GM12875 (cell line): ENCODE measurements around the gene MMP11.

Experiments used
- H3K4me3 ChIP-seq: one replicate; pipeline ENCODE4 v1.5.1; 2011; ENCODE audit warnings: low read depth, low read length, control low read depth
- CTCF ChIP-seq: IDR thresholded peaks from 2 replicates; pipeline ENCODE4 v1.5.1; 2011; ENCODE audit warnings: low read depth, mild to moderate bottlenecking, control low read depth, inconsistent platforms, low read length, moderate library complexity, borderline replicate concordance; ENCODE audit not compliant: insufficient read depth

Gene MMP11

GRCh38 chr22:23817146-23817545 lies 44.5 kb downstream of the MMP11 start:
- no peak overlapping the region for H3K4me3 ChIP-seq
- TF ChIP-seq CTCF, result no peak

- no peak overlapping the region for H3K4me3 ChIP-seq
- TF ChIP-seq CTCF, result no peak
Observed at GRCh38 chr22:23818541-23818940, 45.9 kb downstream of the MMP11 start.

- TF ChIP-seq CTCF, result no peak
- no peak overlapping the region for H3K4me3 ChIP-seq
Observed at GRCh38 chr22:23820748-23821211, 48.1 kb downstream of the MMP11 start.

GRCh38 chr22:23822101-23822671 lies 49.5 kb downstream of the MMP11 start:
- H3K4me3 ChIP-seq, result no peak overlapping the region
- no peak for TF ChIP-seq CTCF

- TF ChIP-seq CTCF, result no peak
- no peak overlapping the region for H3K4me3 ChIP-seq
Observed at GRCh38 chr22:23823331-23823791, 50.7 kb downstream of the MMP11 start.

- H3K4me3 ChIP-seq, result no peak overlapping the region
- TF ChIP-seq CTCF, result no peak
Observed at GRCh38 chr22:23824476-23825245, 52.0 kb downstream of the MMP11 start.
